ENCODE data around the gene PPP1R16B.

Gene PPP1R16B

DNA sequence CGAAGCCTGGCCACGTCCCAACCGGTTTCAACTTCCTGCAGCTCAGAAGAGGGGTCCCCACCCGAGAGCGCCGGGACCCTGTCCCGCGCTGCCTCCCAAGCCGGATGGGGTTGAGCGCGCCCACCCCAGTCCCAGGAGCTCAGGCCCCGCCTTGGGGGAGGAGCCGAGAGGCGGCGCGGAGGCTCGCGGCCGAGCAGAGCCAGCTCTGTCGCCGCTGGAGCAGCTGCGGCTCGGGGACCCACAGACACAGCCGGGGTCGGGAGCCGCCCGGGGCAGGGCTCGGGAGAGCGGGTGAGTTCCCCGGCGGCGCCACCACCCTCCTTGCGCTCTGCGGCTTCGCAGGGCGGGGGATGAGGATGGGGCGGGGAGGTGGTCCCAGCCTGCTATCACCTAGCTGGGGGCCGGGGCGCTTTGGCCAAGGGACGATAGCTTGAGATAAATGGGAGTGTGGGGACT lies at the start of gene PPP1R16B:
Gene PPP1R16B (plus strand): TSS at position 196 of the 456 bp plus-strand sequence. CDS start 30,229 bp downstream, outside the sequence.
- peak in 1 of 2 experiments; percentile 23 for DNase-seq

DNA sequence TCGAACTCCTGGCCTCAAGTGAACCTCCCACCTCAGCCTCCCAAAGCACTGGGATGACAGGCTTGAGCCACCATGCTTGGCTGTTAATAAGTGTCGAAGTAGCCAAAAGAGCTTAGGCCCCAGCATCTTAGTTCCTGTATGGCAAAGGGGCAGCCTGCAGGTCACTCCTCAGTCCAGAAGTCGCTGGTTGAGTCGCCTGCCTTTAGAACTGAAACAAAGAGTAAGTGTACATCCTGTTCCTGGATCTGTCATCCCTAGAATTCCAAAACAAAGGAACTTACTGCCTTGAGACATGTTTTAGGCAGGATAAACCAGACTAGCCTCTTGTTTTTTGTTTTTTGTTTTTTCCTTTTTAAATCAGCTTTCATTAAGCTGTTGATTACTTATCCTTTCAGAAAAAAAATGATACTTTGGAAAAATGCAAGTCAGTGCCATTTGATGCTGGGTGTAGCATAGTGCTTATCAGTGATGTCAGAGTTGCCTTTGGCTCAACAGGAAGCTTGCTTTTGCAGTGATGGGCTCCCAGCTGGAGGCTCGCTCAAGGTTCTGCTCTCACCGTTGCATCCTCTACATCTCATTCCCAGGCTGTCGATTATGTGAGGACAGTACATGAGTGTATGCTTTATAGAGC lies 48.2 kb upstream of the PPP1R16B start:
- DNase-seq: no peak

DNA sequence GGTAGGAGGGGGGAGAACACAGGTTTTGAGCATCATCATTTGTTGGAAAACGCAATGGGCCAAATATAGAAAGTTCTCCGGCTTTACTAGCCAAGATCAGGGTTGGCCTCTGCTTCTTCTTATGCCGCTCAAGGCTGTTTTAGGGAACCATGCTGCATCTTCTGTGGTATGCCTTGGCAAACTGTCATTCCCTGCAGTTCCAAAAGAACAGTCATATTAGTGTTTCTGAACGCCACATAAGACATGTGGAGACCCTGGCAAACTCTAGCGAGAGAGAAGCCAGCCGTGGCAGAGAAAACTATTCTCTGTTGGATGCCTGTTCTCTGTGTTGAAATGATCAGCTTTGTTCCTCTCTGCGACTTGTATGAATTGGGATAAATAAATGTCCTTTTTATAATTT lies 46.4 kb upstream of the PPP1R16B start:
- no peak for DNase-seq

DNA sequence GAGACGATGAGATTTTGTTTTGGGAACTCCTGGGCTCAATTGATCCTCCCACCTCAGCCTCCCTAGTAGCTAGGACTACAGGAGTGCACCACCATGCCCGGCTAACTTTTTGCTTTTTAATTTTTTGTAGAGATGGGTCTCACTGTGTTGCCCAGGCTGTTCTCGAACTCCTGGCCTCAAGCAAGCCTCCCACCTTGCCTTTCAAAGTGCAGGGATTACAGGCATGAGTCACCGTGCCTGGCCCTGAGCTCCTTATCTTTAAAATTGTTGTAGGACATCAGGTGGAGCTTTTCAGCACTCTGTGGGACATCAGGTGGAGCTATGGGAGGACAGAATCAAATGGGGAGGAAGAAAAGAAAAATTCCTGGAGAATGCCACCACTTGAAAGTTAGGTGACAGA lies 44.5 kb upstream of the PPP1R16B start:
- DNase-seq: no peak

DNA sequence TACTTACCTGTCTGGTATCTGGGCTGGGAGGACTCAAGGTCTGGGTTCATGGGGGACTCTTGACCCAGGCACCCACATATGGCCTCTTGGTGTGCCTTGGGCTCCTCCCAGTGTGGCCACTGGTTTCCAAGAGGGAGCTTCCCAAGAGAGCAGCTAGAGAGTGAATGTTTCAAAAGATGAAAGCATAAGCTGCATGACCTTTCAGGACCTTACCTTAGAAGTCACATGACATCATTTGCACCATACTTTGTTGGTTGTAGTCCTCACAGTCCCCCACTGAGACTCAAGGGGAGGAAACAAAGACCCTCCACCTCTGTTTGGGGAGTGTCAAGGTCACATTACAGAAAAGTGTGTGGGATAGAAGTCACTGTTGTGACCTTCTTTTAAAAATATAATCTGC lies 43.3 kb upstream of the PPP1R16B start:
- DNase-seq: no peak

DNA sequence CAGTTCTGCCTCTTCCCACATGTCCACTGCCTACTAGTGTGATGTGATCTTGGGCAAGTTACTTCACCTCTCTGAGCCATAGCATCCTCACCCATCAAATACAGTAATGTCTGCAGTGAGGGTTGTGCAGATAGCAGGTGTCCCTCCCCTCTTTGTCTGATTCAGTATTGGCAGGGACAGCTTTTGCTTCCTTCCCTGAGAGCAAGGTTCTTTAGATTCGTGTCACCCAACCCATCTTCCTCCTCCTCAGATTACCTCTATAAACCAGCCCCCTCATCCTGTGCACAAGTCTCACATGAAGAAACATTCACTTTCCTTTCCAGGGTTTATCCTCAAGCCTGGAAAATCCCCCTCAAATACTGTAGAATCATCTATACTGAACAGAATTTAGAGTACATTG lies 41.9 kb upstream of the PPP1R16B start:
- DNase-seq: no peak

DNA sequence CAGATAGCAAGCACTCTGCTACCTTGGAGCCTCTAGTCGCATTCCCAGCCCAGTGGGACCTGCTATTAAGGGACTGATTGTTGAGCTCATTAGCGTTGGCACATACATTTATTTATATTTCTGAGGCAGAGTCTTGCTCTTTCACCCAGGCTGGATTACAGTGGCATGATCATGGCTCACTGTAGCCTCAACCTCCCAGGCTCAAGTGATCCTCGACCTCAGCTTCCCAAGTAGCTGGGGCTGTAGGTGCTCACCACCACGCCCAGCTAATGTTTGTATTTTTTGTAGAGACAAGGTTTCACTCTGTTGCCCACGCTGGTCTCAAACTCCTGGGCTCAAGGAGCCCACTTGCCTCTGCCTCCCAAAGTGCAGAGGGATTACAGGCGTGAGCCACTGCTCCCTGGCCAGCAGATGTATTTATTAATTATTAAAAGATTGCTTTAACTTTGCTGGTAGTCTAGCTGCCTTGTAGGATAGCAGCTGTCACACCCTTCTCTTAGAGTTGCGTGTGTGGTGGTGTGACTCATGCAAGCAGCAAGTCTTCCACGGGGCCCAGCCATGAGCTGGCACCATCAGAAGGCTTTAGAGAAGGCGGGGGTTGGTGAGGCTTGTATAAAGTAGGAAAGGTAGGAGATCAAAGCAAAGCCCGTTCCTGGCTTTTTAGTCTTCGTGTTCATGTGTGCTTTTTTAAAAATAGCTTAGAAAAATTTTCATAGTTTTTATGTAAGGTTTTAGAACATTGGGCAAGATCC lies 40.8 kb upstream of the PPP1R16B start:
- DNase-seq: peak; percentile 73 to 80

DNA sequence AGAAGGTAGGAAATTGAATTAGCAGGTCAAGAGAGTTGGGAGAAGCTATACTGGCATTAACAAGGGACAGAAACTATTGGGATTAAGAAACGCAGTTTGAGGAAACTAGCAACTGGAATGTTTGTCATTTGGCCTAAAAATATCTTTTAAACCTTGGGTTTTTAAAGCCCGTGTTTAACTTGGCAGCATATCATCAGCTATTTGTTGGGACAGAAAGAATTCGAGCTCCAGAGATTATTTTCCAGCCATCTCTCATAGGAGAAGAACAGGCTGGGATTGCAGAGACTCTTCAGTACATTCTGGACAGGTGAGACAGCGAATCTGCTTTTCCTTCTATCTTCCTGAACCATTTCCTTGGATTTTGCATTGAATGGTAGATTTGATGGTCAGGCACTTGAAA lies 39.4 kb upstream of the PPP1R16B start:
- no peak for DNase-seq

DNA sequence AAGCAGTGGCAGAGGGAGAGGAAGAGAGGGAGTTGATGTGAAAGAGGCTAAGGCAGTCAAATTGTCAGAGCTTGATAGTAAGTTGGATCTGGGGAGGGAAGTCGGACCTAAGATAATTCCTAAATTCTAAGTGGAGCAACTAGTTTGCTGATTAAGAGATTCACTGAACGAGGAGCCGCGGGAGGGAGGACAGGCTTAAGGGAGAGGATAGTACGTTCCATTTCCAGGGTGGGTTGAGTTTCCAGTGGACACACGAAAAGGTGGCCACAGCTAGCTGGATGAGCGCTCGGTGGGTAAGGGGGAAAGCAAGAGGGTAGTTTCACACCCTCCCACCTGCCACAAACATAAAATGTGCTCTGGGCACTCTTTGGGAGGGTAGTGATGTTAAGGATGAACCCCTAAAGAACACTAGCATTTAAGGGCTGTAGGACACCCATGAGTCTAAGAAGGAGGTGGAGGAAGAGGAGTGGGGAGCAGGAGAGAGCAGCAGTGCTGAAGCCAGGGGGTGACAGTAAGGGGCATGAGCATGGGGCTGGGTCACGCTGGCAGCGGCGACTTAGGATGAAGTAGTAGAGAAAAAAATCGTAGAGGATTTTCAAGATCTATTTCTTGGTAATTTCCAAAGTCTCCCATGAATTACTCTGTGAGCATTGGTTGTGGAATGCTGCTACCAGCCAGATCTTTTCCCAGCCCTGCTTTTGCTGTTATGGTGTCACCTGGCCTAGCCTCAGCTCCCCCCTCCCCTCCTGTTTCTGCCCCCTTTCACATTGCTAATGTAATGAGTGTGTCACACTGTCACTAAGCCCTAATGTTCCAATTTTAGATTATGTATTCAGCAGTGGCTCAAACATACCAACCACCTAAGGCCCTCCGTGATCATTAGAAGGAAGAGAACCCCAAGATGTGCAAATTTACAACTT lies 35.9 kb upstream of the PPP1R16B start:
- no peak for DNase-seq

DNA sequence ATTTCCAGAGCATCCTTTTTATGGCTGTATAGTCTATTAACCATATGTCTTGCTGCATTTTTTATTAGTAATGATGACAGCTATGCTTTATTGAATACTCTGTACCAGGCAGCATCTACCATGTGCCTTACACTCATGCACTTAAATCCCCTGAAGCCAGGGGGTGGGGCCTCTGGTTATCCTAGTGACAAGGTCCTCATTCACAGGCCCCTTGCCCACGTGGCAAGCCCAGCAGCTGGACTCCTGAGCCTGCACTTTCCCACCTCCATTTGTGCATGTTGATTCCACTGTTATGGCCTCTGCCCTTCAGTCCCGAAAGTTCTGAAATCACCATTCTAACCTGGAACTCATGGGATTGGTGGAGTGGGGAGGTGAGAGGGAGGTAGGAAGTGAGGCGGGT lies 35.0 kb upstream of the PPP1R16B start:
- no peak for DNase-seq

DNA sequence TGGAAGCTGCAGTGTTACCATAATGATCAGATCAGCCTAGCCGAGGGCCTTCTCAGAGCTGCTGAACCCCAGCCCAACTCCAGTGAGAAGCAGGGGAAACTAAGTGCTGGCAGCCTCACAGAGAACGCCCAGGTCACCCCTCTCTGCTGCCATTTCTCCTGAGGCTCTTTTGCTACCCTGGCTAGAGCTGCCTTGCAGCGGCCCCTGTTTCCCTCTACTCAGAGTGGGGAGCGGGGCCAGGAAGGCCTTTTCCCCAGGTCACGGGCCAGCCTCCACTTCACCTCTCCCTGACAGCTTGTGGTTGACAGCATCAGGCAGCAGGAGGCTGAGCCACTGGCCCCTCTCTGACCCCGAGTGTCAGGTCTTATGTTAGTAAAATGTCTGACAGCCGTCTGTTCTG lies 34.5 kb upstream of the PPP1R16B start:
- DNase-seq: no peak

DNA sequence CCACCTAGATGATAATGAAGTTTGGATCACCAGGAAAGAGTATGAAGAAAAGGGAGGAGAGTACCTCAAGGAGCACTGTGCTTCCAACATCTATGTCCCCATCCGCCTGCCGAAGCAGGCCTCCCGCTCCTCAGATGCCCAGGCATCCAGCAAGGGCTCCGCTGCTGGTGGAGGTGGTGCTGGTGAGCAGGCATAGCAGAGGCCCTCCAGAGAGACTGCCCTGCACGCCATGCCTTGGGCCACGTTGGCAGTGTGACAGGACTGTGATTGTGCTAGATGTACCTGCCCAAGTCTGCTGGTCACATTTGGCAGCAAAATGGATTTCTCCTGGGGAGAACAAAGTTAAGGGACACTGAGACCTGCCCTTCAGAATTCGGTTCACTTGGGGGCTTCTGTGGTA lies 33.9 kb upstream of the PPP1R16B start:
- no peak for DNase-seq

DNA sequence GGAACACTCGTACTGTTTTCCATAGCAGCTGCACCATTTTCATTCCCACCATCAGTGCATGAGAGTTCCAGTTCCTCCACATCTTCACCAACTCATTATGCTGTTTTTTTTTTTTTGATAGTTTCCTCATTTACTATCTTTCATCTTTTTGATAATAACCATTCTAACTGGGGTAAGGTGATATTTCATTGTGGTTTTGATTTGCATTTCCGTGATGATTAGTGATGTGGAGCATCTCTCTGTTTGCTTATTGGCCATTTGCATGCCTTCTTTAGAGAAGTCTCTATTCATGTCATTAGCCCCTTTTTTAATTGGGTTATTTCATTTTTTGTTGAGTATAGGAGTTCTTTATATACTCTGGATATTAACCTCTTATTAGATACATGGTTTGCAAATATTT lies 31.3 kb upstream of the PPP1R16B start:
- DNase-seq: no peak

DNA sequence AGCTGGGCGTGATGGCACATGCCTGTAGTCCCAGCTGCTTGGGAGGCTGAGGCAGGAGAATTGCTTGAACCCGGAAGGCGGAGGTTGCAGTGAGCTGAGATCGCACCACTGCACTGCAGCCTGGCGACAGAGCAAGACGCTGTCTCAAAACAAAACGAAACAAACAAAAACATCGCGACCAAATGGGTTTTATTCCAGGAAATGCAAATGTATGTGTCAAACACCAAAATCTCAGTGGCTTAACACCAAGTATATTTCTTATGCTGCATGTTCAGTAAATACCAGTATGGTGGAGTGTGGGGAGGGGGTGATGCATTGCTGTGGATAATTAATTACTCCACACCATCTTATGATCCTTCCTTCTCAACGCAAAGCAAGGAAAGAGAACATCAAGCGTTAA lies 29.1 kb upstream of the PPP1R16B start:
- DNase-seq: no peak

DNA sequence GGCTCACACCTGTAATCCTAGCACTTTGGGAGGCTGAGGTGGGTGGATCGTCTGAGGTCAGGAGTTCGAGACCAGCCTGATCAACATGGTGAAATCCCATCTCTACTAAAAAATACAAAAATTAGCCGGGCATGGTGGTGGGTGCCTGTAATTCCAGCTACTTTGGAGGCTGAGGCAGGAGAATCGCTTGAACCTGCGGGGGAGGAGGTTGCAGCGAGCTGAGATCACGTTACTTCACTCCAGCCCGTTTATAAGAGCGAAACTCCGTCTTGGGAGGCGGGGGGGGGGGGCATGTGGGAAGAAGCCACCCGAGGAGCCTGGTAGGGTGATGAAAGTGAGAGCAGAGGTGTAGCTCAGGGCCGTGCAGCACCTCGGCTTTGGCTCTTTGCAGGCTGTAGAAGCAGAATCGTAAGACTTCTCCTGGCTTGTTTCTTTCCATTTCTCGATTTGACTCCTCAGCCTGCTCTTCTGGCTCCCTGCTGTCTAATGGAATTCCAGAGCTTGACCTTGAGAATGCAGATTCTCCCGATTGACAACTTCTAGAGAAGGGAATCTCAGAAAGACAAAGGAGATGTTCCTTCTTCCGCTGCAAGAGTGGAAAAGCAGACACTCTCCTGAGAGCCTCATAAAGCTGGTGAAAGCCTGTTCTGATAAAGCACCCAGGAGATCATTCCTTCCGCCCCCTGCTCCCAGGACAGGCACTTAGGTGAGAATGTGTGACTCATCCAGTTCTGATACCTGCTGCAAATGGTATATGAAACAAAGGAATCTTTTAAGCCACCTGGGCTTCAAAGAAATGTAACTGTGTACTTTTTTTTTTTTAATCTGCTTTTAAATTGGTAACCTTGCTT lies 26.0 kb upstream of the PPP1R16B start:
- no peak for DNase-seq

DNA sequence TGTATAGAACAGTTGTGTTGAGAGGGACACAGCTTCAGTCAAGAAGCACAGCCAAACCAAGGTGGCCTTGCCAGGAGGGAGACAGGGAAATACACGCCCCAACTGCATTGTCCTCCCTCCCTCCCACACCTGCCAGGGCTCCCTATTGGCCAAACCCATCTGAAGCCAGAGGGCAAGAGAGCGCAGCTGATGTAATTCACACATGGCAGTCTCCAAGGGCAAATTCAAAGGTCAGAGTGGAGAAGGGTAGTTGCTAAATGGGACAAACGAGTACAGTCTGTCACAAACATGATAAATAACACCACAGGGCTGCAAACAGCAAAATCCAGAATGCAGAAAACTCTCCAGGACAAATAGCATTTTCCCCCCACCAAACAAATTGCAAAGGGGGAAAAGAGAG lies 23.2 kb upstream of the PPP1R16B start:
- no peak for DNase-seq

DNA sequence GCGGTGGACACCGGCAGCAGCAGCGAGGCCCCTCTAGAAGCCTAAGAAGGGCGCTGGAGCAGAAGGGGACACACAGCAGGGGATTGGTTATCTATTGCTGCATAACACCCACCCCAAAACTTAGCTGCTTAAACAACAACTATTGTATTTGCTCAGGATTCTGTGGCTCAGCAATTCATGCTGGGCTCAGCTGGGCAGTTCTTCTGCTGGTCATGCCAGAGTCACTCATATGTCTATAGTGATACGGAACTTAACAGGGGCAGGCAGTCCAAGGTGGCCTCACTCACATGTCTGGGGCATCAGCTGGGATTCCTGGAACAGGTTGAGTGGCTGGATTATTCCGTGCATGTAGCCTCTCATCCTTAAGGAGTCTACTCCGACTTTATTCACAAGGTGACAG lies 17.6 kb upstream of the PPP1R16B start:
- no peak for DNase-seq

DNA sequence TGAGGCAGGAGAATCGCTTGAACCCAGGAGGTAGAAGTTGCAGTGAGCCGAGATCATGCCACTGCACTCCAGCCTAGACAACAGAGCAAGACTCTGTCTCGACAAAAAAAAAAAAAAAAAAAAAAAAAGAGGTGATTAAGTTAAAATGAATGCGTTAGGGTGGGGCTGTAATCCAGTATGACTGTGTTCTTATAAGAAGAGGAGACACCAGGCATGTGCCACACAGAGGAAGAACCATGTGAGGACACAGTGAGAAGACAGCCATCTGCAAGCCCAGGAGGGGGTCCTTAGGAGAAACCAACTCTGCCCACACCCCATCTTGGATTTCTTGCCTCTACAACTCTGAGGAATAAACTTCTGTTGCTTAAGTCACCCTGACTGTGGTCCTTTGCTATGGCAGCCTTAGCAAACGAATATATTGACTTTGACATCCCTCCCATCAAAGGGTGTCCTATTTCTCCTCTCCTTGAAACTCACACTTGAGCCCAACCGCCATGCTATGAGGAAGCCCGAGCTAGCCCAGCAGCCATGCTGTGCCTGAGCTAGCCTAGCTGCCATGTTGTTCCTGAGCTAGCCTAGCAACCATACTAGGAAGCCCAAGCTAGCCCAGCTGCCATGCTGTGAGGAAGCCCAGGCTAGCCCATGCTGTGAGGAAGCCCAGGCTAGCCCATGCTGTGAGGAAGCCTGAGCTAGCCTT lies 15.8 kb upstream of the PPP1R16B start:
- peak; percentile 75 to 79 for DNase-seq

DNA sequence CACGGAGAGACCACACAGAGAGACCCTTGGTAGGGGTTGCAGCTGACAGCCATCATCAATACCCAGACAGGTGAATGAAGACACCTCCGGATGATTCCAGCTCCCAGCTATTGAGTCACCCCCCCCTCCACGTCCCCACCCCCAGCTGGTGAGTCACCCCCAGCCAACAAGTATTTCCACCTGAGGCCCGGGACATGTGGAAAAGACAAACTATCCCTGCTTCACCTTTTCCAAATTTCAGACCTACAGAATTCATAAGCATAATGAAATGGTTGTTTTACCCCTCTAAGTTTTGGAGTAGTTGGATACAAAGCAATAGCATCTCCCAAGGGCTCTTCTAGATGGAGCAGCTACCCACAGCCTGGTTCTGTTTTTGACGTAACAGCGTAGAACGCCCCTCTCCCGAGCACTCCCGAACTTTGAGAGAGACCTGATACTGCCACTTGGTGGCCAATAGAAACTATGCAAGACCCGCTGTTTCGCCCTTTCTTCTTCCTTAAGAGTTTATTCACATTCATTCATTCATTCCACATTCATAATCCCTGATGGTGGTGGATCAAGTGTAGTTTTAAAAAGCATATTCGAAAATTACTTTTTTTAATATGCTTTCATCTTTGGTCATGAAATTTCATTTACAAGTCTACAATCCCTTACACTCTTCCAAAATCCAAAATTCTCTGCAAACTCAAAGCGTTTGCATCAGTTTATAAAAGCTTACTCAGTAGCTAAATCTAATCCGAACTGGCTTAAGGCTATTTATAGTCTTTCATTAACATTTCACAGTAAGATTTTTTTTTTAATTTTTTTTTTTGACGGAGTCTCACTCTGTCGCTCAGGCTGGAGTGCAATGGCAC lies 15.1 kb upstream of the PPP1R16B start:
- no peak for DNase-seq

DNA sequence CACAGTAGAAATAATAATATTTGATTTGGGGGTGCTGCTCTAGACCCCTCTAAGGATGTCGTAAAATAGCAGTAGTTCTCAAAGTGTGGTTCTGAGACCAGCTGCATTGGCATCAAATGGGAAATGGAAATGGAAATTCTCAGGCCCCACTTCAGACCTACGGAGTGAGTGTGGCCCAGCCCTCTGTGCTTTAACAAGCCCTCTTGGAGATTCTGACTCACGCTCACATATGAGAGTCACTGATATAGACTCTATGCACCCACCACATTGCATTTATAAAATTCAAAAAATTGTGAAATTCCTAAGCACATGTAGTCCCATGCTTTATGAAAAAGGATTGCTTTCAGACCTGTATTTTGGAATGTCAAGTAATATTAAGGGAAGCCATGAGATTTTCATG lies 14.2 kb upstream of the PPP1R16B start:
- no peak for DNase-seq

DNA sequence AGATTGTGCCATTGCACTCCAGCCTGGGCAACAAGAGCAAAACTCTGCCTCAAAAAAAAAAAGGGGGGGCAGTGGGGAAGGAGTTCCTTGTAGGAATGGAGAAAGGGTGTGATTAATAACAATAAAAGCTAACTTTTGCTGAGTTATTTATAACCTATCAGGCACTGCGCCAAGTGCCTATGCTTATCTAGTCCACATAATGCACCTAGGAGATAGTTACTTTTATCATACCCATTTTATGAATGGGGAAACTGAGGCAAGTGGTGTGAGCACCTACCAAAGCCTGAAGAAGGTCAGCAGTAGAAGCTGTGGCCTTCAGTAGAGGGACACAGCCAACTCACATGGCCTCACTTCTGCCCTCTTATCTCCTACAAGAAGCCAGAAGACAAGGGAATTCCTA lies 13.6 kb upstream of the PPP1R16B start:
- no peak for DNase-seq
